Adrenal gland (tissue), 12 donors: Measurements from ENCODE around the gene EPS8L2. TPM values are rescaled to one million over a fixed set of nuclear protein-coding genes. Genes with fewer than 3 reads are reported as not detected.

ENCODE experiments used
- DNase-seq, 7 donors: peaks; one replicate each; pipeline ENCODE4 v3.0.0-alpha.2; 2019 to 2020
- H3K27ac ChIP-seq, 5 donors: fragments of 200-600 bp; sonication (generic) in 4 of 5; 1 replicate in 3 of 5; 2 replicates in 2 of 5; pipeline versions ENCODE4 v1.5.1 to v1.8.0; 2016 to 2020; ENCODE audit warnings: mild to moderate bottlenecking in 1 of 5
- H3K27me3 ChIP-seq: fragments of 200-600 bp; 2 replicates; pipeline ENCODE4 v1.8.0; 2021
- H3K36me3 ChIP-seq, 2 donors: fragments of 200-600 bp; replicated peaks in 1 of 2; 1 replicate in 1 of 2; 2 replicates in 1 of 2; pipeline versions ENCODE4 v1.5.1 to v1.8.0; 2018 to 2022
- H3K4me1 ChIP-seq, 2 donors: fragments of 200-600 bp; replicated peaks in 1 of 2; 1 replicate in 1 of 2; 2 replicates in 1 of 2; pipeline versions ENCODE4 v1.5.1 to v1.8.0; 2018 to 2021
- H3K4me3 ChIP-seq, 4 donors: fragments of 200-600 bp; sonication (generic) in 3 of 4; one replicate each; pipeline ENCODE4 v1.5.1; 2016 to 2018
- H3K9me3 ChIP-seq, 3 donors: fragments of 200-600 bp; sonication (generic) in 1 of 3; replicated peaks in 1 of 3; 1 replicate in 2 of 3; 2 replicates in 1 of 3; pipeline versions ENCODE4 v1.5.1 to v1.8.0; 2016 to 2021
- POLR2A ChIP-seq, 2 donors: fragments of 450-650 bp; IDR thresholded peaks; one replicate each; pipeline ENCODE4 v1.6.1; 2017; ENCODE audit warnings: antibody characterized with exemption in 2 of 2, mild to moderate bottlenecking in 2 of 2, moderate library complexity in 1 of 2
- WGBS, 4 donors: extraction: QIAGEN DNeasy Blood & Tissue Kit in 2 of 4; methylation state at CpG; one replicate each; pipeline versions ENCODE4 v1.1.5 to v1.1.7; 2013 to 2017; 5-methylcytosine and 5-hydroxymethylcytosine counted together
- intact Hi-C, 2 donors: fragments of 100-400 bp; cut with DNase I; formaldehyde crosslinking; loops; one replicate each; pipeline versions ENCODE4 v1.14.1 to v1.15.0; 2022 to 2023
- polyA plus RNA-seq, 3 donors: library from polyadenylated mRNA; stranded (reverse); fragments of 200-250 nt in 2 of 3; fragments of 350-450 nt in 1 of 3; fragmentation: Illumina TruSeq in 1 of 3; extraction: RNeasy Lipid Tissue Mini Kit (QIAGEN cat#74804) in 1 of 3; gene quantifications; one replicate each; pipeline ENCODE4 v1.2.3, GENCODE V29; 2013 to 2014
- total RNA-seq, 9 donors: library from RNA; depleted of rRNA in 4 of 9; stranded (reverse); fragments of >200 nt in 4 of 9; fragments of 120-200 nt in 1 of 9; fragmentation: NEBNext Ultra II Directional in 1 of 9; extraction: Animal tissue kit (Norgen Biotek cat#: 25700) in 1 of 9; gene quantifications; one replicate each; pipeline versions ENCODE4 v1.1.0 to v1.2.4, GENCODE V29; 2013 to 2023
- TF ChIP-seq, protein P1 (sequence below), 6 experiments: fragments of 450-650 bp in 4 of 6; fragments of 200-600 bp in 2 of 6; sonication (generic) in 1 of 6; IDR thresholded peaks; 1 replicate in 5 of 6; 2 replicates in 1 of 6; pipeline versions ENCODE4 v1.5.1 to v1.8.0; 2016 to 2021; ENCODE audit warnings: antibody characterized with exemption in 6 of 6, mild to moderate bottlenecking in 2 of 6, moderate library complexity in 1 of 6
- donor health status: healthy with polysubstance abuse.
- donor health status: Bipolar disorder and iron deficiency.
- donor health status: DM: yes; HTN: yes; CAD: no.
- donor health status: DM: no; HTN: no; CAD: no.
- donor health status: DM: no; HTN: no; CAD: no.
- donor health status: DM: yes; HTN: yes; CAD: no.

The EPS8L2 gene
- total and polyA plus RNA-seq, 12 donors = 2.7 to 57.7 (median 33.0) TPM

DNA sequence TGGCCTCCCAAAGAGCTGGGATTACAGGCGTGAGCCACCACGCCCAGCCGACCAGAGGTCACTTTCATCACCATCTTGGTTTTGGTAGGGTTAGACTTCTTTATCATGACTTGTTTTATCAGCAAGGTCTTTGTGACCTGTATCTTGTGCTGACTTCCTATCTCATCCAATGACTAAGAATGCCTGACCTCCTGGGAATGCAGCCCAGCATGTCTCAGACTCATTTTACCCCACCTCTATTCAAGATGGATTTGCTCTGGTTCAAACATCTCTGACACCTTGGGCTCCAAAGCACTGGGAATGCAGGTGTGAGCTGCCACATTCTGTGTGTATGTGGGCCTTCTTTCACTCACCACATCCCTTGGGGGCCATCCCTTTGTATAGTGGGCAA, 36.1 kb downstream of the EPS8L2 start:
- no peaks in the 10 kb centered on the region for H3K36me3 ChIP-seq
- H3K27me3 ChIP-seq = no peaks in the 10 kb centered on the region
- peak in 1 of 7 donors; percentile 32 for DNase-seq
- TF ChIP-seq, protein P1, sequence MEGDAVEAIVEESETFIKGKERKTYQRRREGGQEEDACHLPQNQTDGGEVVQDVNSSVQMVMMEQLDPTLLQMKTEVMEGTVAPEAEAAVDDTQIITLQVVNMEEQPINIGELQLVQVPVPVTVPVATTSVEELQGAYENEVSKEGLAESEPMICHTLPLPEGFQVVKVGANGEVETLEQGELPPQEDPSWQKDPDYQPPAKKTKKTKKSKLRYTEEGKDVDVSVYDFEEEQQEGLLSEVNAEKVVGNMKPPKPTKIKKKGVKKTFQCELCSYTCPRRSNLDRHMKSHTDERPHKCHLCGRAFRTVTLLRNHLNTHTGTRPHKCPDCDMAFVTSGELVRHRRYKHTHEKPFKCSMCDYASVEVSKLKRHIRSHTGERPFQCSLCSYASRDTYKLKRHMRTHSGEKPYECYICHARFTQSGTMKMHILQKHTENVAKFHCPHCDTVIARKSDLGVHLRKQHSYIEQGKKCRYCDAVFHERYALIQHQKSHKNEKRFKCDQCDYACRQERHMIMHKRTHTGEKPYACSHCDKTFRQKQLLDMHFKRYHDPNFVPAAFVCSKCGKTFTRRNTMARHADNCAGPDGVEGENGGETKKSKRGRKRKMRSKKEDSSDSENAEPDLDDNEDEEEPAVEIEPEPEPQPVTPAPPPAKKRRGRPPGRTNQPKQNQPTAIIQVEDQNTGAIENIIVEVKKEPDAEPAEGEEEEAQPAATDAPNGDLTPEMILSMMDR (IDR thresholded peaks at IDR 0.05) = no peak
- no peak for TF ChIP-seq POLR2A (IDR thresholded peaks at IDR 0.05)
- intact Hi-C loops = no loop called here
- peaks cover 8% of the 10 kb centered on the region in 2 donors for H3K4me1 ChIP-seq
- no peak overlapping the region for H3K27ac ChIP-seq
- WGBS, 4 donors = 26 to 51% (median 40%) methylated on average over 3 of the region's 3 CpGs
- no peaks in the 10 kb centered on the region for H3K9me3 ChIP-seq
- no peak overlapping the region for H3K4me3 ChIP-seq

DNA sequence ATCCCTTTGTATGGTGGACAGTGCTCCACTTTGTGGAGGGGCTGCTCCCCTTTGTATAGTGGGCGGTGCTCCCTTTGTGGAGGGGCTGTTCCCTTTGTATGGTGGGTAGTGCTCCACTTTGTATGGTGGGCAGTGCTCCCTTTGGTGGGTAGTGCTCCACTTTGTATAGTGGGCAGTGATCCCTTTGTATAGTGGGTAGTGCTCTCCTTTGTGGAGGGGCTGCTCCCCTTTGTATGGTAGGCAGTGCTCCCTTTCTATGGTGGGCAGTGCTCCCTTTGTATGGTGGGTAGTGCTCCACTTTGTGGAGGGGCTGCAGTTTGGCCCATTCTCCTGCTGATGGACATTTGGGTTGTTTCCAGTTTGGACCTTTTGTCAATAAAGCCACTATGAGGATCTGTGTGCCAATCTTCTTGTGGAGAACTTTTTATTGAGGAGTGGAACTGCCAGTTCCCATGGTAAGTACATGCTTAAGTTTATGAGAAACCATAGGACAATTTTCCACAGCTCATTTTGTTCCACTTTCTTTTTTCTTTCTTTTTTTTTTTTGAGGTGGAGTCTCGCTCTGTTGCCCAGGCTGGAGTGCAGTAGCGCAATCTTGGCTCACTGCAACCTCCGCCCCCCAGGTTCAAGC, 36.7 kb downstream of the EPS8L2 start:
- no peak overlapping the region for H3K27ac ChIP-seq
- no peak for DNase-seq
- intact Hi-C loops = no loop called here
- H3K4me1 ChIP-seq = peaks cover 8% of the 10 kb centered on the region in 2 donors
- no peak overlapping the region for H3K4me3 ChIP-seq
- no peaks in the 10 kb centered on the region for H3K9me3 ChIP-seq
- H3K27me3 ChIP-seq = no peaks in the 10 kb centered on the region
- WGBS, 4 donors = 93 to 98% (median 94%) methylated on average over 4 of the region's 4 CpGs
- no peaks in the 10 kb centered on the region for H3K36me3 ChIP-seq
- no peak for TF ChIP-seq POLR2A (IDR thresholded peaks at IDR 0.05)
- TF ChIP-seq, protein P1 (IDR thresholded peaks at IDR 0.05) = no peak

DNA sequence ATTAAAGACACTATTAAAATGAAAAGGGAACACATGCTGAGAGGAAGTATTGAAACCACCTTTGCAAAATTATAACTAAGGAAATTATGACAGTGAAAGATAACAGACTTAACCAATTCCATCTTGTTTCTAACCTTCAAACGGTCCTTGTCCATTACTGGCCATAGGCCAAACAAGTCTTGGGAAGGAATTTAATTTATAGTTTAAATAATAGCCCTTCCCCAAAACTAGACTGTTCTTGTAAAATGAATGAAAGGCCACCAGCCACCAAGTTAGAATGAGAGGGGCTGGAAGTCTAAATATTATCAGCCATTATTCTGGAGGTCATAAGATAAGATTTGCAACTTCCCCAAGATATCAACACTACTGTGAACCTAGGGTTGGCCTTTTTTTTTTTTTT, 39.4 kb downstream of the EPS8L2 start:
- Histone ChIP-seq H3K4me3 (no peak overlapping the region), H3K27ac (no peak overlapping the region), H3K9me3 (no peaks in the 10 kb centered on the region), H3K4me1 (peaks cover 20 to 25% of the 10 kb centered on the region in 2 donors), H3K27me3 (no peaks in the 10 kb centered on the region), H3K36me3 (no peaks in the 10 kb centered on the region)
- TF ChIP-seq, protein P1 (IDR thresholded peaks at IDR 0.05) = no peak
- no peak for TF ChIP-seq POLR2A (IDR thresholded peaks at IDR 0.05)
- WGBS, 4 donors = 0 to 25% (median 5%) methylated on average over 1 of the region's 1 CpG
- DNase-seq = no peak
- intact Hi-C loops = no loop called here

DNA sequence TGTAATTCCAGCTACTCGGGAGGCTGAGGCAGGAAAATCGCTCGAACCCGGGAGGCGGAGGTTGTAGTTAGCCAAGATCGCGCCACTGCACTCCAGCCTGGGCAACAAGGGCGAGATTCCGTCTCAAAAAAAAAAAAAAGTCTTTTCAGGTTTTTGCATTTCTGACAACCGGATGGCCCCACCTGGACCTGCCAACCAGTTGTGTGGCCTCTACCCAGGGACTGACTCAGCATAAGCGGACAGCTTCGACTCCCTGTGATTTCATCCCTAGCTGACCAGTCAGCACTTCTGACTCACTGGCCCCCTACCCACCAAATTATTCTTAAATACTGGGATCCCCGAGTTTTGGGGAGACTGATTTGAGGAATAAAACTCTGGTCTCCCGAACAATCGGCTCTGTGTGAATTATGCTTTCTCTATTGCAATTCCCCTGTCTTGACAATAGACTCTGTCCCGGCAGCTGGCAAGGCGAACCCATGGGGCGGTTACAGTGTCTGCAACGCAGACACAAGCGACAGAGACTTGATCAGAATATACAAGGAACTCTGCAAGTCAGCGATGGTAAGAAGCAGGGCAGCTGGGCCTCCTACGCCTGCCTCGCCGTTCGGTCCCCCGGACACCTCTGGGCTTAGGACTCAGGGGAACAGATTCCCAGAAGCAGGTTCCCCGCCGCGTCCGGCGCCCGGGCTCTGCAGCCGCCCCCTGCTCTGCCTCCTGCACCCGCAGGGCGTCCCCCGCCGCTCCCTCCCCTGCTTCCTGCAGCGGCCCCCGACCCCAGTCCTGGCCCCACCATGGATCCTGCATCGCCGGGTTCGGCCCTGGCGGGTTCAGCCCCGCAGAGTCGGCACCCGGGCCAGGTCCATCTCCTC, 40.5 kb downstream of the EPS8L2 start:
- H3K4me3 ChIP-seq = peak overlapping the region in 2 of 4 donors; percentile 35 to 84
- no peaks in the 10 kb centered on the region for H3K9me3 ChIP-seq
- peaks cover 20 to 25% of the 10 kb centered on the region in 2 donors for H3K4me1 ChIP-seq
- DNase-seq = peak in 3 of 7 donors; percentile 29 to 47 (median 45)
- H3K27ac ChIP-seq = peak overlapping the region in 4 of 5 donors; percentile 56 to 87 (median 76)
- no peak for TF ChIP-seq POLR2A (IDR thresholded peaks at IDR 0.05)
- TF ChIP-seq, protein P1 (IDR thresholded peaks at IDR 0.05) = no peak
- no peaks in the 10 kb centered on the region for H3K36me3 ChIP-seq
- 22 to 51% (median 36%) methylated on average over 19 to 46 of the region's 46 CpGs for WGBS, 4 donors
- no peaks in the 10 kb centered on the region for H3K27me3 ChIP-seq
- intact Hi-C loops = no loop called here
